ENCODE results near the gene ZNF782. TPM values are rescaled to one million over a fixed set of nuclear protein-coding genes. Genes with fewer than 3 reads are reported as not detected.
A peak's percentile ranks its signal among the peaks of the same experiment; 100 is the strongest.
"Not testable (repeated sequence)": the region's sequence is repeated elsewhere in the genome, so short reads cannot be mapped to it uniquely, and the experiment has no call there.

Gene ZNF782
- total RNA-seq, 1 donor from 2014 or later = 7.9 TPM

GRCh38 chr9:96871176-96871575 is 16.9 kb upstream of the ZNF782 start:
- no peak overlapping the region for H3K27ac Mint-ChIP-seq (ENCODE audit: unreplicated experiment)
- H3K36me3 Mint-ChIP-seq (ENCODE audit: low read depth) = peaks cover 3% of the 10 kb centered on the region

GRCh38 chr9:96868709-96869108 is 14.4 kb upstream of the ZNF782 start:
- H3K27ac Mint-ChIP-seq (ENCODE audit: unreplicated experiment) = no peak overlapping the region
- H3K27me3 Mint-ChIP-seq (ENCODE audit: low read depth) = no peaks in the 10 kb centered on the region
- peaks cover 4% of the 10 kb centered on the region for H3K36me3 Mint-ChIP-seq (ENCODE audit: low read depth)
- TF ChIP-seq CTCF (conservative IDR thresholded peaks at IDR 0.05) = no peak
- H3K4me1 Mint-ChIP-seq = no peaks in the 10 kb centered on the region
- DNase-seq (ENCODE audit: low read depth, low spot score) = no peak
- no peak overlapping the region for H3K4me3 Mint-ChIP-seq
- H3K9me3 Mint-ChIP-seq = peaks cover 4% of the 10 kb centered on the region

More at GRCh38 chr9:96871176-96871575, 16.9 kb upstream of the ZNF782 start:
- H3K27me3 Mint-ChIP-seq (ENCODE audit: low read depth) = peaks cover 3% of the 10 kb centered on the region
- TF ChIP-seq CTCF (conservative IDR thresholded peaks at IDR 0.05) = no peak
- no peak overlapping the region for H3K4me3 Mint-ChIP-seq
- H3K4me1 Mint-ChIP-seq = peaks cover 12% of the 10 kb centered on the region
- peaks cover 2% of the 10 kb centered on the region for H3K9me3 Mint-ChIP-seq
- DNase-seq (ENCODE audit: low read depth, low spot score) = no peak

GRCh38 chr9:96867079-96867804 is 12.9 kb upstream of the ZNF782 start:
- no peaks in the 10 kb centered on the region for H3K4me1 Mint-ChIP-seq
- no peak for DNase-seq (ENCODE audit: low read depth, low spot score)
- H3K27me3 Mint-ChIP-seq (ENCODE audit: low read depth) = no peaks in the 10 kb centered on the region
- no peak for TF ChIP-seq CTCF (conservative IDR thresholded peaks at IDR 0.05)
- H3K36me3 Mint-ChIP-seq (ENCODE audit: low read depth) = peaks cover 6% of the 10 kb centered on the region
- peak overlapping the region; percentile 40 for H3K27ac Mint-ChIP-seq (ENCODE audit: unreplicated experiment)
- peaks cover 4% of the 10 kb centered on the region for H3K9me3 Mint-ChIP-seq
- no peak overlapping the region for H3K4me3 Mint-ChIP-seq

GRCh38 chr9:96865240-96865639 is 10.9 kb upstream of the ZNF782 start:
- not testable (repeated sequence) for H3K9me3 Mint-ChIP-seq; H3K4me1 Mint-ChIP-seq; H3K27me3 Mint-ChIP-seq (ENCODE audit: low read depth); H3K36me3 Mint-ChIP-seq (ENCODE audit: low read depth); H3K27ac Mint-ChIP-seq (ENCODE audit: unreplicated experiment); DNase-seq (ENCODE audit: low read depth, low spot score); H3K4me3 Mint-ChIP-seq

GRCh38 chr9:96859461-96860198 is 5.3 kb upstream of the ZNF782 start:
- Mint-ChIP-seq H3K4me3 (no peak overlapping the region), H3K9me3 (no peaks in the 10 kb centered on the region), H3K4me1 (peaks cover 16% of the 10 kb centered on the region), H3K27ac (ENCODE audit: unreplicated experiment) (no peak overlapping the region), H3K36me3 (ENCODE audit: low read depth) (peaks cover 2% of the 10 kb centered on the region), H3K27me3 (ENCODE audit: low read depth) (no peaks in the 10 kb centered on the region)
- no peak for TF ChIP-seq CTCF (conservative IDR thresholded peaks at IDR 0.05)
- no peak for DNase-seq (ENCODE audit: low read depth, low spot score)

GRCh38 chr9:96858670-96859069 is 4.4 kb upstream of the ZNF782 start:
- H3K4me1 Mint-ChIP-seq = peaks cover 21% of the 10 kb centered on the region
- H3K27me3 Mint-ChIP-seq (ENCODE audit: low read depth) = no peaks in the 10 kb centered on the region
- H3K4me3 Mint-ChIP-seq = no peak overlapping the region
- no peak for TF ChIP-seq CTCF (conservative IDR thresholded peaks at IDR 0.05)
- H3K27ac Mint-ChIP-seq (ENCODE audit: unreplicated experiment) = no peak overlapping the region
- no peaks in the 10 kb centered on the region for H3K9me3 Mint-ChIP-seq
- peaks cover 4% of the 10 kb centered on the region for H3K36me3 Mint-ChIP-seq (ENCODE audit: low read depth)
- DNase-seq (ENCODE audit: low read depth, low spot score) = no peak

All from neural crest cell (in vitro differentiated cells).